Astrocyte (in vitro differentiated cells and primary cell): Measurements from ENCODE around the gene CASP2.

Source experiments
- EZH2 ChIP-seq: IDR thresholded peaks from 2 replicates; pipeline ENCODE4 v1.6.1; 2012; ENCODE audit warnings: mild to moderate bottlenecking, low read length, inconsistent platforms; ENCODE audit not compliant: insufficient read depth
- TF ChIP-seq, protein P1 (sequence below): IDR thresholded peaks from 2 replicates; pipeline ENCODE4 v1.5.1; 2011; ENCODE audit warnings: low read depth, mild to moderate bottlenecking, inconsistent platforms, low read length, moderate library complexity; ENCODE audit not compliant: insufficient read depth

DNA sequence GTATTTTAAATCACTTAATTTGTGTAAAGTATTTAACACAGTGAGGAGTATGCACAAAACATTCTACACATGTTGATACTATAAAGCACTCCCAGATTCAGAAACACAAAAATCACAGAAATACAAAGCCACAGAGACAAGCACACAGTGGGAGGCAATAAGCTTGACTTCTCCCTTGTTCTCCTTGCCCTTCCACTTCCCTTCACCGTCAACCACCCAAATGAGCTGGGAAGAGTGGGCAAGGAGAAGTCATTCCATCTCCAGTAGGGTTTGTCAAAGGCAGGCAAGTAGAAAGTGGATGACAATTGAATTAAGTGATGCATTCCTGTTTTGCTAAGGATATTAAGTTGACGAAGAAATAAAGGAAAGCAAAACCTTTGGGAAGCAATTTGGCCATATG, 7.6 kb upstream of the CASP2 start:
- TF ChIP-seq, protein P1, sequence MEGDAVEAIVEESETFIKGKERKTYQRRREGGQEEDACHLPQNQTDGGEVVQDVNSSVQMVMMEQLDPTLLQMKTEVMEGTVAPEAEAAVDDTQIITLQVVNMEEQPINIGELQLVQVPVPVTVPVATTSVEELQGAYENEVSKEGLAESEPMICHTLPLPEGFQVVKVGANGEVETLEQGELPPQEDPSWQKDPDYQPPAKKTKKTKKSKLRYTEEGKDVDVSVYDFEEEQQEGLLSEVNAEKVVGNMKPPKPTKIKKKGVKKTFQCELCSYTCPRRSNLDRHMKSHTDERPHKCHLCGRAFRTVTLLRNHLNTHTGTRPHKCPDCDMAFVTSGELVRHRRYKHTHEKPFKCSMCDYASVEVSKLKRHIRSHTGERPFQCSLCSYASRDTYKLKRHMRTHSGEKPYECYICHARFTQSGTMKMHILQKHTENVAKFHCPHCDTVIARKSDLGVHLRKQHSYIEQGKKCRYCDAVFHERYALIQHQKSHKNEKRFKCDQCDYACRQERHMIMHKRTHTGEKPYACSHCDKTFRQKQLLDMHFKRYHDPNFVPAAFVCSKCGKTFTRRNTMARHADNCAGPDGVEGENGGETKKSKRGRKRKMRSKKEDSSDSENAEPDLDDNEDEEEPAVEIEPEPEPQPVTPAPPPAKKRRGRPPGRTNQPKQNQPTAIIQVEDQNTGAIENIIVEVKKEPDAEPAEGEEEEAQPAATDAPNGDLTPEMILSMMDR: no peak
- no peak for TF ChIP-seq EZH2
